ENCODE data around the gene BHMT. TPM values are rescaled to one million over a fixed set of nuclear protein-coding genes. Genes with fewer than 3 reads are reported as not detected.
"Not testable (repeated sequence)": the region's sequence is repeated elsewhere in the genome, so short reads cannot be mapped to it uniquely, and the experiment has no call there.

The BHMT gene
- total RNA-seq, 1 experiment from 2014 or later: not detected

DNA sequence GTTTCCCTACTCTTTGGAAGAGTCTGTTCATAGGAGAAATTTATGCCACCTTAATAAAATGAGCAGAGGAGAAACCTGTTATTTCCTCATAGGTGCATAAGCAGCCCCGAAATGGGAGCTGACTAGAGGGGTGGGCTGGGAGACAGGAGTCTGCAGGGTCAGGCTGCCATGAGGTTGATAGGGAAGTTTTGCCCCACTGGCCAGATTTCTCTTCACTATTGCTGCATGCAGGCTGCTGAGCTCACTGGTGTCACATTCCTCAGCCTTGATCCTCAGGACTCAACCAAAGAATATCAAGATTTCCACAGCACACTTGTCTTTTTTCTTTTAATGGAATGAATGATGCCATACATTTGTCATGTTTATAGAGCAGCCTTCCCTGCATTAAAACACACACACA, 60.7 kb downstream of the BHMT start:
- no peak for DNase-seq (ENCODE audit: low read depth)

DNA sequence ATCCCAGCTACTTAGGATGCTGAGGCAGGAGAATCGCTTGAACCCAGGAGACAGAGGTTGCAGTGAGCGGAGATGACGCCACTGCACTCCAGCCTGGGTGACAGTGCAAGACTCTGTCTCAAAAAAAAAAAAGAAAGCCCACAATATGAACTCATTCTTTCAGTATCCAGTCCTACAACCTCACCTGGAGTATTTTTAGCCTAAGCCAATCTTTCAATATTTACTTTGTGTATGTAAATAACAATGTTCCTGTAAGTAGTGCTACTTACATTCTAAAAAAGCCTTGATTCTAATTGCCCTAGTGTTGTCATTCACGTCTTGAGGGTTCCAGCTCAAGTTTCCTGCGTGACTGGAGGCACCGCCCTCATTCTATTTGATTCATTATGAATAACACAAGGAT, 62.0 kb downstream of the BHMT start:
- no peak for DNase-seq (ENCODE audit: low read depth)

DNA sequence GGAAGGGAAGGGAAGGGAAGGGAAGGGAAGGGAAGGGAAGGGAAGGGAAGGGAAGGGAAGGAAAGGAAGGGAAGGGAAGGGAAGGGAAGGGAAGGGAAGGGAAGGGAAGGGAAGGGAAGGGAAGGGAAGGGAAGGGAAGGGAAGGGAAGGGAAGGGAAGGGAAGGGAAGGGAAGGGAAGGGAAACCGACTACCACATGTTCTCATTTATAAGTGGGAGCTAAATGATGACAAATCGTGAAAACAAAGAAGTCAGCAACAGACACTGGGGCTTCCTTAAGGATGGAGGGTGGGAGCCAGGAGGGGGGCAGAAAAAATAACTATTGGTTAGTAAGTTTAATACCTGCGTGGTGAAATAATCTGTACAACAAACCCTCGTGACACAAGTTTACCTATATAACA, 68.8 kb downstream of the BHMT start:
- DNase-seq (ENCODE audit: low read depth): not testable (repeated sequence)

- DNase-seq (ENCODE audit: low read depth): no peak
These were observed 69.9 kb downstream of the BHMT start for GRCh38 chr5:79181419-79182022.

Other genes with a start within 250 kb of the BHMT start
- gene ARSB, start 126.5 kb upstream of the BHMT start, total RNA-seq (2014; rRNA removed): 21.1 and 27.3 TPM in 2 replicates
- gene DMGDH, start 42.1 kb upstream of the BHMT start, total RNA-seq (2014; rRNA removed): 0.13 and 0.17 TPM in 2 replicates
- 0.45 and 0.63 TPM in 2 replicates for gene BHMT2, start 42.0 kb upstream of the BHMT start, total RNA-seq (2014; rRNA removed)
- 3.1 and 4.7 TPM in 2 replicates for gene JMY, start 124.3 kb downstream of the BHMT start, total RNA-seq (2014; rRNA removed)

Measured in LHCN-M2 (cell line).